ENCODE results near the gene FAM204A. TPM values are rescaled to one million over a fixed set of nuclear protein-coding genes. Genes with fewer than 3 reads are reported as not detected.

Gene FAM204A
- total RNA-seq, 2 donors from 2014 or later, result 53.9 to 62.0 TPM

DNA sequence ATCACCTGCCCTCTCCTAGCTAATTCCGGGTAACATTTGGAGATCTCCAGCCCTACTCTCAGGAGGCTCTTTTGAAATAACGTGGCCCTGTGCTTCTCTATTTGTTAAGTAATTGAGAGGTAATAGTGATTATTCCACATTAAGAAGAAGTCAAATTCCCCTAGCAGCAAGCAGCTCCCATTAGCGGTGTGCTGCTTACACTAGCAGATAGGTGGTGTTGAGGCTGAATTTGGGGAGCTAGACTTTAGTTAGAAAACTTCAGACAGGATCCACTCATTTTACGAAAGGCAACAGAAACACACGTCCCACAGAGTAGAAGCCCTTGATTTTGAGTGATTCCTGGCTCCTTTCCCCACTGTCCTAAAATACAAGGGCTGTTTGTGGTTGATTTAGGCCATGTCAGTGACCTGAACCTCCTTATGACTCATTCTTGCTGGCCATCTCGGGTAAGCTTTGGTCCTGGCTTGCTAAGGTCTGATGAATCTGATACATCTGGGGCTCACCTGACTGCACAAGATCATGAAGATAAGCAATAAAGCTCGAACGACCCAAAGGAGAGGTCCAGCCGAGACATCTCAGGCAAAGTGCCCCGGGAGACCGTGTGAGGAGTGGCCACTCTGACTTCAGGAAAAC lies 77.2 kb downstream of the FAM204A start:
- Mint-ChIP-seq H3K27me3 (peaks cover 89% of the 10 kb centered on the region), H3K36me3 (ENCODE audit: low read depth) (no peaks in the 10 kb centered on the region), H3K27ac (no peak overlapping the region), H3K4me3 (no peak overlapping the region), H3K4me1 (no peaks in the 10 kb centered on the region)
- no peak for DNase-seq
- no peaks in the 10 kb centered on the region for H3K9me3 ChIP-seq (ENCODE audit: control insufficient read depth, low read length, poor library complexity, severe bottlenecking)
- ATAC-seq, result no peak

DNA sequence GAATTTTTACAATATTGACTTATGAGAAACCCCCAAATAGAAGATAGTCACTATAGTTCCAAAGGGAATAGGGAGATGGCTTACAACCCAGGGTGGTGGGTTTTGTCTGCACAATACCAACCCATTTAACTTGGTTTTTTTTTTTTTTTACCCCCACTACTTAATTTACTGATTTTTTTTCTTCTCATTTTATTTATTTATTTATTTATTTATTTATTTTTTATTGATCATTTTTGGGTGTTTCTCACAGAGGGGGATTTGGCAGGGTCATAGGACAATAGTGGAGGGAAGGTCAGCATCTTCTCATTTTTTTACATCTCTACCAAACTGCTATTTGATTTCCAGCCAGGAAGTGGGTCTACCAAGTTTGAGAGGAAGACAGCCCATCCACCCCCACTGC lies 77.9 kb downstream of the FAM204A start:
- no peak for DNase-seq
- Mint-ChIP-seq H3K36me3 (ENCODE audit: low read depth) (no peaks in the 10 kb centered on the region), H3K27ac (no peak overlapping the region), H3K4me3 (no peak overlapping the region), H3K4me1 (no peaks in the 10 kb centered on the region), H3K27me3 (peaks cover 88% of the 10 kb centered on the region)
- H3K9me3 ChIP-seq (ENCODE audit: control insufficient read depth, low read length, poor library complexity, severe bottlenecking), result no peaks in the 10 kb centered on the region
- ATAC-seq, result no peak

DNA sequence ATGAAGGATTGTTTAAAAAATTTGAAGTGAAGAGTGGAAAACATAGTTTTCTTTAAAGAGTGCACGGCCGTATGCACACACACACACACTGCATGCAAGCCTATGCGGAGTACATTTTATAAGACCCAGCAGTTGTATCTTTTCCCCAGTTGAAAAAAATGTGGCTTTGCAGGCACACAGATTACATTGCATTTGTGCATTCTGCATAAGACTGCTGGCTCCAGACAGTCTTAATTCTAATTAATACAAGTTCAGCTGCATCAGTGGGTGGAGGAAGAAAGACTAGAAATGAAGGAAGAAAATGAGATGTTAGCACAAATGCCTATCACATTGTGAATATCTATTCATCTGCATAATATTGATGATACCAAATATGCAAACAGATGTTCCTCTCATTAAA lies 79.6 kb downstream of the FAM204A start:
- Mint-ChIP-seq H3K4me1 (no peaks in the 10 kb centered on the region), H3K4me3 (no peak overlapping the region), H3K36me3 (ENCODE audit: low read depth) (no peaks in the 10 kb centered on the region), H3K27ac (no peak overlapping the region), H3K27me3 (peaks cover 84% of the 10 kb centered on the region)
- ATAC-seq (no peak), DNase-seq (no peak)
- H3K9me3 ChIP-seq (ENCODE audit: control insufficient read depth, low read length, poor library complexity, severe bottlenecking), result no peaks in the 10 kb centered on the region

DNA sequence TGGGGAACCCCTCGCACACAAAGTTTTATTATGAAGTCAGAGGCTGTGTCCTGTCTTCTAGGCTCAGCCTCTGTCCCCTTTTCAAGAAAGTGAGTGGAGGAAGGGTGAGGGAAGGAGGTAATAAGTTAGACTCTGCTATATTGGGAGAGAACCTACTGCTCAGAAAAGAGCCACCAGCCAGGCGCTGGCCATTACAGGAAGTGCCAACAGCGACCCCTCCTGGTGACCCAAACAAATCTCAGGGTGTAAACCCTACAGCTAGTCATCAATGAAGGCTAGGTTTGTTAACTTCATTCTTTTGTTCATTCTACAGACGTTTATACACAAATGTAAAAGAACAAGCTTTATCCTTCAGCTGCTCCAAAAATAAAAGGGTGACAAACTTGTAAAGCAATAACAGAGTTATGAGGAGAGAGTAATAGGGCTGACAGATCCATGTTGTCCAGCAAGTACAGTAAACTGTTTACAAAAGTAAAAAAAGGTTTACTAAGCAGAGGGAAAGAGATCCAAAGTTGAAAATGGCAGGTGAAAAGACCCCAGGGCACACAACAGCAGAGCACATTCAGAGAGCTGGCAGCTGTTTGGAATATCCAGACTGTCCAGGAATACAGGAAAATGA lies 82.7 kb downstream of the FAM204A start:
- no peak for DNase-seq
- Mint-ChIP-seq H3K4me1 (peaks cover 2% of the 10 kb centered on the region), H3K36me3 (ENCODE audit: low read depth) (no peaks in the 10 kb centered on the region), H3K4me3 (no peak overlapping the region), H3K27me3 (peaks cover 91% of the 10 kb centered on the region), H3K27ac (no peak overlapping the region)
- no peak for ATAC-seq
- no peaks in the 10 kb centered on the region for H3K9me3 ChIP-seq (ENCODE audit: control insufficient read depth, low read length, poor library complexity, severe bottlenecking)

DNA sequence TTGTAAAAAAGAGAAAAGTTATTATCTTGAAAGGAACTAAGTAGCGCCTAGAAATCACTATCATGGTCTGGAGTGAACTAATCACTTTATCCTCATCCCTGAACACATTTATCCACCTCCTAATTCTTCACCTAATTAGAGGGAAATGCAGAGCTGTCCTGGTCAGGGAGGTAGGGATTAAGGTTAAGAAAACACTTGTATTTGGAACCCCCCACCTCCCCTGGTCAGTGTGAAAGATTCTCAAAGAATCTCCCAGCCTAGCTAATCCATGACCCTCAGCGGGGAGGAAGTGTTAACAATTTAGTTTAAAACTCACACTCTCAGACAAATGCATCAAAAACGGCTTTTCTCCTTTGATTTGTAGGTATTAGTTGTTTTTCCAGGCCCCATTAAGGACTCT lies 83.8 kb downstream of the FAM204A start:
- DNase-seq, result no peak
- H3K36me3 Mint-ChIP-seq (ENCODE audit: low read depth), result no peaks in the 10 kb centered on the region
- no peak overlapping the region for H3K4me3 Mint-ChIP-seq
- no peak overlapping the region for H3K27ac Mint-ChIP-seq
- H3K4me1 Mint-ChIP-seq, result peaks cover 2% of the 10 kb centered on the region
- no peaks in the 10 kb centered on the region for H3K9me3 ChIP-seq (ENCODE audit: control insufficient read depth, low read length, poor library complexity, severe bottlenecking)
- no peak for ATAC-seq
- peaks cover 91% of the 10 kb centered on the region for H3K27me3 Mint-ChIP-seq

DNA sequence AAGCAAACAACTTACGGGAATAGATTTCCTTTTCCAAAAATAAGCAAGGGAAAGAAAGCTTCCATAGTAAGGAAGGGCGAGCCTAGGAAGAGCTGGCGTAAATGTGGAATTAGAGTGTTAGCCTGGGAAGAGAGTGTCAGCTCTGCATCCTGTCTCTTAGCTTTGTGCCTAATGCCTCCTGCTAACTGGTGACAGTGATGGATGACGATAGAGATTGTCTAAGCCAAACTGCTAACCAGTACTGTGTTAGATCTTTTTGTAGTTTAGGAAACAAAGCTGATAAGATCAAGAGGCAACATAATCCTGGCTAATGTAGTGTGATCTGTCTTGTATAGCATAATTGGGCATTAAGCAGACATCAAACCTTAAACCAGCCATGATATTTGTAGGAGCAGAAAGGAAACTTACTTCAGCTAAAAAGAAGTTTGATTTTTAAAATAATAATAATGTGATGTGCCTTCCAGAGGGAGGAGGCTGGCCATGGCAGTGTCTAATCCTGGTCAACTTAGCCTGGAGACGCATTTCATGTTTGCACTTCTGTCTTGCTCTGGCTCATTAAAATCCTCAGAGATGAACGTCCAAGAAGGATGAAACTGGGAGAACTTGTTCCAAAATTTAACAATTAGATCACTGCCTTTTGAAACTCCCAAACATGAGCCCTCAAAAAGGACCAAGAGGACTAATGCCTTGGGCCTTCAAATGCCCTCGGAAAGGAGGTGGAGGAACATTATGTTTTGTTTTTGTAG lies 85.1 kb downstream of the FAM204A start:
- no peak for DNase-seq
- no peaks in the 10 kb centered on the region for H3K36me3 Mint-ChIP-seq (ENCODE audit: low read depth)
- H3K4me1 Mint-ChIP-seq, result peaks cover 2% of the 10 kb centered on the region
- H3K9me3 ChIP-seq (ENCODE audit: control insufficient read depth, low read length, poor library complexity, severe bottlenecking), result no peaks in the 10 kb centered on the region
- H3K4me3 Mint-ChIP-seq, result no peak overlapping the region
- peaks cover 83% of the 10 kb centered on the region for H3K27me3 Mint-ChIP-seq
- H3K27ac Mint-ChIP-seq, result no peak overlapping the region
- no peak for ATAC-seq

DNA sequence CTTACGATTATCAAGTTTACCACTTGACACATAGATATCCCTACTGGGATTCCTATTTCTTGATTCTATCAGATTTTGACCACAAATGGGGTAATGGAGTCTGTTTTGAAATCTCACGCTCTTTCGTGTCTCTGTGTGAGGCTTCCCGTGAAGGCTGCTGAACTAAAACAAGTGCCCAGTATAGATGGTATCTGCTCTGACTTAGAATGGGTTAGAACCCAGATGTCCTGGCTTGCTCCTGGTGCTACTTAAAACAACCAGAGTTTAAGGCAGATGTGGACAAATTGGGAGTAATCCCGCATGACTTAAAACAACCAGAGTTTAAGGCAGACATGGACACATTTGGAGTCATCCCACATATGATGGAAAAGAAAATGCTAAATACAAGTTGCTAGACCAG lies 85.9 kb downstream of the FAM204A start:
- Mint-ChIP-seq H3K4me3 (no peak overlapping the region), H3K27ac (no peak overlapping the region), H3K27me3 (peaks cover 83% of the 10 kb centered on the region), H3K36me3 (ENCODE audit: low read depth) (no peaks in the 10 kb centered on the region), H3K4me1 (peaks cover 2% of the 10 kb centered on the region)
- DNase-seq, result no peak
- no peak for ATAC-seq
- H3K9me3 ChIP-seq (ENCODE audit: control insufficient read depth, low read length, poor library complexity, severe bottlenecking), result no peaks in the 10 kb centered on the region

DNA sequence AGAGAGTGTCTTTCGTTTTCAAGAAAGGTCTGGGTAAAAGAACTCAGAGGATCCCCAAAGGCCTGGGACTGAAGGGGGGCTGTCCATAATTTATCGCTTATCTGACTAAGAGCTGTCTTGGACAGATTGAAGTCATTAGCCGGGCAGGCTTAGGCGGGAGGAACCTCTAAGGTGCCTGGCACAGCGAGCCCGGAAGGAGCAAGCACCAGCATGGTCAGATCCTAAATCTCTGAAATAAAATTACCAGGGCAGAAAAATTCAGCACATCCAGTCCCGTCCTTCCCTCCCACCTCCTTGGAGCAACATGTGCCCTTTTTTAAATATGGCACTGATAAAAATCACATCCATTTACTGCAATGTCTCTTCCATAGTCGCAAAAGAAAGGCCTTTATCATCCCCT lies 86.8 kb downstream of the FAM204A start:
- Mint-ChIP-seq H3K27ac (no peak overlapping the region), H3K36me3 (ENCODE audit: low read depth) (no peaks in the 10 kb centered on the region), H3K27me3 (peaks cover 87% of the 10 kb centered on the region), H3K4me3 (no peak overlapping the region), H3K4me1 (peaks cover 2% of the 10 kb centered on the region)
- no peaks in the 10 kb centered on the region for H3K9me3 ChIP-seq (ENCODE audit: control insufficient read depth, low read length, poor library complexity, severe bottlenecking)
- ATAC-seq (no peak), DNase-seq (no peak)

DNA sequence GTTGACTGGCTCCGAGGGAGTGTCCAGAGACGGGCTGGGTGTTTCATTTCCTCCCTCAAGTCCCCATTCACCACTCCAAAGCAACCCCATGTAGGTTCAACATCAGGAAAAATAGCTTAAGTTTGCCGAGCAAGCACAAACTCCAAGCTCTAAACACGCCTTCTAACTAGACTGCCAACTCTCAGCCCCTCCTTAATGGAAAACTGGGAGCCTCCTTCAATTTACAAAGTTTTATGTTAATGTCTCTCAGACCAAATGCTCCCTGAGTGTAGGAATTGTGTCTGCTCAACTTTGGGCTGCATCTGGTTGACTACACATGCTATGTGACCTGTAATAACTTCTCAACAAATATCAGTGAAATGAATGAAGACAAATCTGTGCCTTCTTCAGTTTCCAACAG lies 87.5 kb downstream of the FAM204A start:
- H3K9me3 ChIP-seq (ENCODE audit: control insufficient read depth, low read length, poor library complexity, severe bottlenecking), result no peaks in the 10 kb centered on the region
- no peaks in the 10 kb centered on the region for H3K36me3 Mint-ChIP-seq (ENCODE audit: low read depth)
- peaks cover 88% of the 10 kb centered on the region for H3K27me3 Mint-ChIP-seq
- H3K4me1 Mint-ChIP-seq, result peaks cover 2% of the 10 kb centered on the region
- no peak for DNase-seq
- no peak for ATAC-seq
- no peak overlapping the region for H3K27ac Mint-ChIP-seq
- no peak overlapping the region for H3K4me3 Mint-ChIP-seq

DNA sequence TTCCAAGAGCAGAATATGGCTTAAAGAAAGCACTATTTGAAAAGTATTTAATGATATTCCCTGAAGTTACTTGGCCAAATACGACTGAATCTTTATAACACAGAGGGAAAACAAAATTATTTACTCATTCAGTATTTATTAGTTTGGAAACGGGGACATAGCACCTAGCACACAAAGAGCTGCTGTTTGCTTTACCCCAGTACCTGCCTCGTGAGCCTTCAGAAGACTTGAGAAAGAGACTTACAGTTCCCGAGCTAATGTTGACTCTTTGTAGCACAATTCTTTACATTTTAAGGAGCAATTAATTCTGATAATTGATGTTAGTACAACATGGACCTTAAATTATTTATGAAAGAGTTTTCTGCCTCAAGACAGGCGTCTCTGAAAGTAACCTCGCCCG lies 88.7 kb downstream of the FAM204A start:
- Mint-ChIP-seq H3K27ac (no peak overlapping the region), H3K4me1 (peaks cover 2% of the 10 kb centered on the region), H3K36me3 (ENCODE audit: low read depth) (no peaks in the 10 kb centered on the region), H3K27me3 (peaks cover 90% of the 10 kb centered on the region), H3K4me3 (no peak overlapping the region)
- H3K9me3 ChIP-seq (ENCODE audit: control insufficient read depth, low read length, poor library complexity, severe bottlenecking), result no peaks in the 10 kb centered on the region
- DNase-seq, result no peak
- no peak for ATAC-seq

DNA sequence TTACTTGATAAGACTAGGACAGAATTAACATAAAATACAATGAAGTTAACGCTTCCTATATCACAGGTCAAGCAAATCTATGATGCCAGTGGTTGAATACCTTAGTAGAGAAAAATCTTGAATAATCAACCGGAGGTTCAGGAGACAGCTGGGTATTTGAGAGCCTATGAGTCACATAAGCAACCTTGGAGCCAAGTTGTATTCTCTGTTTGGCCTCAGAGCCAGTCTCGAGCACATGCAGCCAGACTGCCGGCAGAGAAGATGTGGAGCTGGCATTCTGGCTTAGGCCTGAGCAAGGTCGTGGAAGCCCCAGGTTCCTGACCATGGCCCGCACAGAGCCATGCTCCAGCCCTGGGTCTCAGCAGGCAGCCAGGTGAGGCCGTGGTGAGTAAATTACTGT lies 90.3 kb downstream of the FAM204A start:
- H3K9me3 ChIP-seq (ENCODE audit: control insufficient read depth, low read length, poor library complexity, severe bottlenecking), result no peaks in the 10 kb centered on the region
- H3K4me1 Mint-ChIP-seq, result peaks cover 5% of the 10 kb centered on the region
- peaks cover 87% of the 10 kb centered on the region for H3K27me3 Mint-ChIP-seq
- no peak for ATAC-seq
- H3K4me3 Mint-ChIP-seq, result no peak overlapping the region
- H3K27ac Mint-ChIP-seq, result no peak overlapping the region
- H3K36me3 Mint-ChIP-seq (ENCODE audit: low read depth), result no peaks in the 10 kb centered on the region
- DNase-seq, result no peak

DNA sequence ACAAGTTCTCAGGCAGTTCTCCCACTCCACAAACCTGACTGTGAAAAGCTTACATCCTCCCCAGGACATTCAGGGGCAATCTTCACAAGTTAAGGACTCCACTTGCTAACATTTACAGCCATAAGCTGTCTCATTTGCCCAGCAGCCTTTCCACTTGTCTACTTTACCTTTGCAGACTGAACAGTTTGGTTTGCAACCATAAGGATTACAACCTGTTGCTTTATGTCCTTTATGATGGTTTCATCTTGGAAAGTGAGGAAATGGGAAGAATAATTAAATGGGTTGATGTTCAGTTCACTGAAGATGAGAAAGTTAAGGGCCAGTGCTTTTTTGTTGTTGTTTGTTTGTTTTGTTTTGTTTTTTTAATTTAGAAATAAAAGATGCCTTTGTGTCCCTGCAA lies 92.4 kb downstream of the FAM204A start:
- H3K4me1 Mint-ChIP-seq, result peaks cover 3% of the 10 kb centered on the region
- DNase-seq, result no peak
- no peak overlapping the region for H3K4me3 Mint-ChIP-seq
- H3K27ac Mint-ChIP-seq, result no peak overlapping the region
- H3K27me3 Mint-ChIP-seq, result peaks cover 87% of the 10 kb centered on the region
- H3K9me3 ChIP-seq (ENCODE audit: control insufficient read depth, low read length, poor library complexity, severe bottlenecking), result no peaks in the 10 kb centered on the region
- no peaks in the 10 kb centered on the region for H3K36me3 Mint-ChIP-seq (ENCODE audit: low read depth)
- no peak for ATAC-seq

All from T-helper 17 cell (primary cell).